H1 (cell line): ENCODE data around the gene LAMA4. TPM values are rescaled to one million over a fixed set of nuclear protein-coding genes. Genes with fewer than 3 reads are reported as not detected.

ENCODE experiments used
- CTCF ChIP-seq, 3 experiments: IDR thresholded peaks; 1 replicate in 2 of 3; 2 replicates in 1 of 3; pipeline versions ENCODE4 v1.5.1 to v1.6.1; 2011; ENCODE audit warnings: low read length in 3 of 3, mild to moderate bottlenecking in 3 of 3, inconsistent platforms in 2 of 3, low read depth in 1 of 3, moderate library complexity in 1 of 3; ENCODE audit not compliant: insufficient read depth in 1 of 3; ENCODE audit errors: control extremely low read depth in 1 of 3
- E2F6 ChIP-seq: IDR thresholded peaks from 2 replicates; pipeline ENCODE4 v1.6.1; 2012; ENCODE audit warnings: inconsistent platforms
- HDAC2 ChIP-seq, 2 experiments: fragments of 300-600 bp in 1 of 2; sonication (generic) in 1 of 2; IDR thresholded peaks; 2 replicates each; pipeline ENCODE4 v1.6.1; 2011 to 2012; ENCODE audit warnings: low read depth in 2 of 2, low read length in 2 of 2, mild to moderate bottlenecking in 2 of 2, moderate library complexity in 2 of 2, borderline replicate concordance in 1 of 2, inconsistent platforms in 1 of 2
- PHF8 ChIP-seq: fragments of 200-600 bp; sonication (generic); conservative IDR thresholded peaks from 2 replicates; pipeline ENCODE4 v1.7.1; 2012; ENCODE audit warnings: low read depth, mild to moderate bottlenecking, inconsistent platforms, low read length, moderate library complexity
- POU5F1 ChIP-seq: IDR thresholded peaks from 2 replicates; pipeline ENCODE4 v1.6.1; 2011; ENCODE audit warnings: low read depth, mild to moderate bottlenecking, low read length, moderate library complexity
- YY1 ChIP-seq: IDR thresholded peaks from 2 replicates; pipeline ENCODE4 v1.6.1; 2011; ENCODE audit warnings: low read depth, mild to moderate bottlenecking, low read length
- polyA plus RNA-seq, 7 experiments: library from polyadenylated mRNA; depleted of rRNA in 3 of 7; stranded (reverse) in 5 of 7; unstranded in 2 of 7; fragments of >200 nt in 5 of 7; fragments of 200-250 nt in 2 of 7; gene quantifications; 1 replicate in 5 of 7; 2 replicates in 1 of 7; 4 replicates in 1 of 7; pipeline versions ENCODE4 v1.2.1 to v1.2.3, GENCODE V29; 2011 to 2013; ENCODE audit warnings: missing spikeins in 2 of 7, mixed read lengths in 2 of 7
- total RNA-seq: library from RNA; stranded (reverse); fragmentation: NEBNext Ultra II Directional; extraction: Animal tissue kit (Norgen Biotek cat#: 25700); gene quantifications from 2 replicates; pipeline ENCODE4 v1.2.1, GENCODE V29; 2021

LAMA4 gene
- total and polyA plus RNA-seq, 2 of the 8 experiments (the other 6 are each of a cell fraction or from before 2014, with no cell fraction given), result 0.95 to 1.5 TPM

- TF ChIP-seq CTCF (IDR thresholded peaks at IDR 0.05; ENCODE audit: control extremely low read depth in 1 of 3, insufficient read depth in 1 of 3, low read depth in 1 of 3, low read length in 3 of 3) (no peak), YY1 (no peak), POU5F1 (no peak), E2F6 (no peak), PHF8 (no peak), HDAC2 (IDR thresholded peaks at IDR 0.05; ENCODE audit: borderline replicate concordance in 1 of 2, low read depth in 2 of 2, low read length in 2 of 2) (no peak)
These were observed 56.7 kb downstream of the LAMA4 start (continued) for GRCh38 chr6:112197636-112198035.
